Neuronal stem cell (in vitro differentiated cells): ENCODE data around the gene SLC6A18.

Source experiments
- DNase-seq: peaks from one replicate; pipeline ENCODE4 v3.0.0-alpha.2; 2013; ENCODE audit warnings: low spot score
- H2AFZ ChIP-seq: one replicate; pipeline ENCODE4 v1.6.1; 2013; ENCODE audit warnings: mild to moderate bottlenecking, low read length, inconsistent platforms
- H2AK5ac ChIP-seq: 2 replicates; pipeline ENCODE4 v1.6.1; 2013; ENCODE audit warnings: low read depth, mild to moderate bottlenecking, inconsistent platforms, low read length, moderate library complexity, mixed read lengths
- H2BK120ac ChIP-seq: 2 replicates; pipeline ENCODE4 v1.6.1; 2013; ENCODE audit warnings: low read depth, mild to moderate bottlenecking, inconsistent platforms, low read length, moderate library complexity, mixed read lengths
- H2BK12ac ChIP-seq: one replicate; pipeline ENCODE4 v1.6.1; 2013; ENCODE audit warnings: low read length, inconsistent platforms
- H2BK15ac ChIP-seq: 2 replicates; pipeline ENCODE4 v1.6.1; 2013; ENCODE audit warnings: mild to moderate bottlenecking, low read length, inconsistent platforms, mixed read lengths
- H2BK5ac ChIP-seq: one replicate; pipeline ENCODE4 v1.6.1; 2013; ENCODE audit warnings: inconsistent platforms, mild to moderate bottlenecking, low read length, moderate library complexity
- H3K14ac ChIP-seq: one replicate; pipeline ENCODE4 v1.6.1; 2013; ENCODE audit warnings: low read length, inconsistent platforms
- H3K18ac ChIP-seq: 2 replicates; pipeline ENCODE4 v1.6.1; 2013; ENCODE audit warnings: low read length, inconsistent platforms
- H3K23ac ChIP-seq: 2 replicates; pipeline ENCODE4 v1.6.1; 2013; ENCODE audit warnings: low read depth, mild to moderate bottlenecking, mixed read lengths, low read length, inconsistent platforms; ENCODE audit not compliant: poor library complexity
- H3K27ac ChIP-seq: replicated peaks from 3 replicates; pipeline ENCODE4 v1.5.1; 2013; ENCODE audit warnings: low read length, inconsistent platforms
- H3K27me3 ChIP-seq, 3 experiments: 2 replicates each; pipeline ENCODE4 v1.6.1; 2013; ENCODE audit warnings: low read length in 3 of 3, mild to moderate bottlenecking in 2 of 3, inconsistent platforms in 1 of 3, low read depth in 1 of 3, mixed read lengths in 1 of 3, moderate library complexity in 1 of 3; ENCODE audit not compliant: control insufficient read depth in 3 of 3, insufficient read depth in 3 of 3
- H3K36me3 ChIP-seq, 2 donors: replicated peaks in 1 of 2; 2 replicates each; pipeline ENCODE4 v1.6.1; 2013; ENCODE audit warnings: low read length in 2 of 2; ENCODE audit not compliant: control insufficient read depth in 2 of 2, insufficient read depth in 2 of 2
- H3K4ac ChIP-seq: 2 replicates; pipeline ENCODE4 v1.6.1; 2013; ENCODE audit warnings: inconsistent platforms, mild to moderate bottlenecking, low read length, moderate library complexity
- H3K4me1 ChIP-seq, 2 donors: 1 replicate in 1 of 2; 2 replicates in 1 of 2; pipeline ENCODE4 v1.6.1; 2013; ENCODE audit warnings: low read length in 2 of 2, low read depth in 1 of 2; ENCODE audit not compliant: control insufficient read depth in 2 of 2, insufficient read depth in 1 of 2
- H3K4me2 ChIP-seq: one replicate; pipeline ENCODE4 v1.6.1; 2013; ENCODE audit warnings: mild to moderate bottlenecking, low read length, inconsistent platforms; ENCODE audit not compliant: insufficient read depth, poor library complexity, severe bottlenecking
- H3K4me3 ChIP-seq, 2 donors: 2 replicates each; pipeline ENCODE4 v1.5.1; 2013; ENCODE audit warnings: low read length in 2 of 2, mild to moderate bottlenecking in 2 of 2, inconsistent platforms in 1 of 2, moderate library complexity in 1 of 2
- H3K79me1 ChIP-seq: one replicate; pipeline ENCODE4 v1.6.1; 2013; ENCODE audit warnings: low read depth, mild to moderate bottlenecking, inconsistent platforms, low read length, moderate library complexity
- H3K9ac ChIP-seq: one replicate; pipeline ENCODE4 v1.6.1; 2013; ENCODE audit warnings: mild to moderate bottlenecking, low read depth, low read length, inconsistent platforms; ENCODE audit not compliant: poor library complexity
- H3K9me3 ChIP-seq, 2 donors: replicated peaks in 1 of 2; 2 replicates each; pipeline versions ENCODE3 to v1.6.1; 2013; ENCODE audit warnings: low read length in 2 of 2, mild to moderate bottlenecking in 2 of 2, inconsistent platforms in 1 of 2, low read depth in 1 of 2, mixed read lengths in 1 of 2, moderate library complexity in 1 of 2; ENCODE audit not compliant: control insufficient read depth in 2 of 2, insufficient read depth in 1 of 2
- H4K8ac ChIP-seq: one replicate; pipeline ENCODE4 v1.6.1; 2013; ENCODE audit warnings: low read depth, mild to moderate bottlenecking, inconsistent platforms, low read length, moderate library complexity
- H4K91ac ChIP-seq: one replicate; pipeline ENCODE4 v1.6.1; 2013; ENCODE audit warnings: low read length, low read depth, mild to moderate bottlenecking, inconsistent platforms; ENCODE audit not compliant: poor library complexity
- WGBS, 2 donors: extraction: QIAGEN DNeasy Blood & Tissue Kit; methylation state at CpG; one replicate each; pipeline ENCODE4 v1.1.7; 2013; ENCODE audit warnings: missing lambda C conversion rate in 2 of 2, mixed read lengths in 1 of 2; ENCODE audit not compliant: insufficient read length in 2 of 2, insufficient replicate concordance in 1 of 2; ENCODE audit errors: extremely low coverage in 2 of 2; 5-methylcytosine and 5-hydroxymethylcytosine counted together

Gene SLC6A18

GRCh38 chr5:1190278-1190677 is 34.9 kb upstream of the SLC6A18 start:
- Histone ChIP-seq H3K4me2 (no peak overlapping the region), H4K91ac (no peak overlapping the region), H2BK5ac (no peak overlapping the region), H3K36me3 (no peaks in the 10 kb centered on the region), H3K18ac (no peak overlapping the region), H3K79me1 (no peaks in the 10 kb centered on the region), H3K23ac (no peak overlapping the region), H2AFZ (no peak overlapping the region), H3K14ac (no peak overlapping the region), H2BK15ac (no peak overlapping the region), H4K8ac (no peak overlapping the region), H3K9me3 (peaks cover 0 to under 1% of the 10 kb centered on the region in 2 donors), H3K9ac (no peak overlapping the region), H2BK120ac (no peak overlapping the region), H3K27me3 (peaks cover 0 to 14% (median 5%) of the 10 kb centered on the region in 3 experiments), H3K4me3 (no peak overlapping the region), H2AK5ac (no peak overlapping the region), H2BK12ac (no peak overlapping the region), H3K4me1 (peaks cover 4 to 11% of the 10 kb centered on the region in 2 donors), H3K4ac (no peak overlapping the region), H3K27ac (no peak overlapping the region)
- no peak for DNase-seq
- WGBS, 2 donors, result no CpG with 5 or more reads among the region's 12 CpGs

DNA sequence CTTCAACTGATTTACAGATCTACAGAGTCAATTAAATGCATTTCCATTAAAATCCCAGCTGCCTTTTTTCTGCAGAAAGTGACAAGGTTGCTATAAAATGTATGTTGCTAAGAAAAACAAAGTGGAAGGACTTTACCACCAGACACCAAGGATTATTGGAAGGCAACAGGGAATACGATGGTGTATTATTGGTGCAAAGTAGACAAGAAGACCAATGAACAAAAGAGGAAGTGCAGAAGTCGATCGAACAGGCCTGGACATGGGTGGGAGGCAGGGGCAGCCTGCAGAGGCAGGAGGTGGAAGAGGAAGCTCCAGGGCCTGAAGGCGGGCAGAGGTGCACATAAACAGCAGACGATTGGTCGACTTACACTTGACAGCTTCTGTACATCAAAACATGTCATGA is 34.3 kb upstream of the SLC6A18 start:
- Histone ChIP-seq H3K4me2 (no peak overlapping the region), H2BK12ac (no peak overlapping the region), H2BK15ac (no peak overlapping the region), H3K36me3 (no peaks in the 10 kb centered on the region), H3K4me1 (peaks cover 3 to 9% of the 10 kb centered on the region in 2 donors), H2BK120ac (no peak overlapping the region), H3K4ac (no peak overlapping the region), H2AK5ac (no peak overlapping the region), H2AFZ (peak overlapping the region; percentile 2), H3K18ac (no peak overlapping the region), H2BK5ac (no peak overlapping the region), H4K8ac (no peak overlapping the region), H3K23ac (no peak overlapping the region), H4K91ac (no peak overlapping the region), H3K14ac (no peak overlapping the region), H3K9me3 (no peaks in the 10 kb centered on the region), H3K9ac (no peak overlapping the region), H3K27ac (no peak overlapping the region), H3K27me3 (peaks cover 0 to 12% (median 5%) of the 10 kb centered on the region in 3 experiments), H3K79me1 (no peaks in the 10 kb centered on the region), H3K4me3 (no peak overlapping the region)
- no CpG with 5 or more reads among the region's 6 CpGs for WGBS, 2 donors
- no peak for DNase-seq

- H3K4ac ChIP-seq, result no peak overlapping the region
- H3K27ac ChIP-seq, result no peak overlapping the region
These were observed 32.1 kb upstream of the SLC6A18 start for GRCh38 chr5:1192971-1193590.

DNA sequence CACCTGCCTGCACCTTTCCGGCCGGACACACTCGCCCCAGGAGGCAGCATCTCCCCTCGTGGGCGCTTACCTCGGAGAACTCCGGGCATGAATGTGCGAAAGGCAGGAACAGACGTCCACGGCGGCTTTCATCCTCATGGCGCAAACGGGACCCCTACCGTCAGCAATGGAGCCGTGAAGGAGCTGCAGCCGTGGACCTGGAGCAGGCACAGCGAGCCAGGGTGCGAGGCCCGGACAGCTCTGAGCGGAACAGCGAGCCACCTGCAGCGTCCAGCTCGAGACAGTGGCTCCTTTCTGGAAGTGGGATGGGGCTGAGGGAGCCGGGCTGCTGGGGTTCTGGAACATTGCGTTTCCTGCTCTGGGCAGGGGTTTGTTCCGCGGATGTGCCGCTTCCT is 31.6 kb upstream of the SLC6A18 start:
- H2AK5ac ChIP-seq, result peak overlapping the region; percentile 14
- no CpG with 5 or more reads among the region's 28 CpGs for WGBS, 2 donors

More at GRCh38 chr5:1192971-1193590, 32.1 kb upstream of the SLC6A18 start:
- no peak for DNase-seq
- no peaks in the 10 kb centered on the region for H3K36me3 ChIP-seq
- H3K4me3 ChIP-seq, result peak overlapping the region in 1 of 2 donors; percentile 64
- no peaks in the 10 kb centered on the region for H3K9me3 ChIP-seq
- H3K4me1 ChIP-seq, result peaks cover 0 to 2% of the 10 kb centered on the region in 2 donors
- peak overlapping the region; percentile 14 for H2AK5ac ChIP-seq
- H2BK5ac ChIP-seq, result no peak overlapping the region
- H3K9ac ChIP-seq, result peak overlapping the region; percentile 76
- H2BK120ac ChIP-seq, result no peak overlapping the region
- H3K4me2 ChIP-seq, result no peak overlapping the region
- H3K18ac ChIP-seq, result no peak overlapping the region
- H4K91ac ChIP-seq, result no peak overlapping the region
- peak overlapping the region; percentile 73 for H2BK12ac ChIP-seq
- no peaks in the 10 kb centered on the region for H3K79me1 ChIP-seq
- H2BK15ac ChIP-seq, result no peak overlapping the region
- H3K23ac ChIP-seq, result peak overlapping the region; percentile 68
- no peak overlapping the region for H2AFZ ChIP-seq
- WGBS, 2 donors, result no CpG with 5 or more reads among the region's 18 CpGs
- no peak overlapping the region for H4K8ac ChIP-seq
- peaks cover 0 to 9% (median 5%) of the 10 kb centered on the region in 3 experiments for H3K27me3 ChIP-seq
- no peak overlapping the region for H3K14ac ChIP-seq

More for the DNA sequence above, 31.6 kb upstream of the SLC6A18 start:
- H3K9ac ChIP-seq, result no peak overlapping the region
- peaks cover 0 to 2% of the 10 kb centered on the region in 2 donors for H3K4me1 ChIP-seq
- DNase-seq, result no peak
- H3K9me3 ChIP-seq, result no peaks in the 10 kb centered on the region
- no peak overlapping the region for H3K4ac ChIP-seq
- no peak overlapping the region for H3K14ac ChIP-seq
- no peak overlapping the region for H3K27ac ChIP-seq
- H3K23ac ChIP-seq, result peak overlapping the region; percentile 68
- no peaks in the 10 kb centered on the region for H3K36me3 ChIP-seq
- peak overlapping the region; percentile 46 for H3K18ac ChIP-seq
- H4K91ac ChIP-seq, result no peak overlapping the region
- no peak overlapping the region for H2AFZ ChIP-seq
- H3K4me2 ChIP-seq, result no peak overlapping the region
- H3K79me1 ChIP-seq, result no peaks in the 10 kb centered on the region
- H3K27me3 ChIP-seq, result peaks cover 0 to 9% (median 5%) of the 10 kb centered on the region in 3 experiments
- H4K8ac ChIP-seq, result no peak overlapping the region
- H3K4me3 ChIP-seq, result no peak overlapping the region
- H2BK120ac ChIP-seq, result peak overlapping the region; percentile 36
- H2BK12ac ChIP-seq, result no peak overlapping the region
- no peak overlapping the region for H2BK5ac ChIP-seq
- H2BK15ac ChIP-seq, result peak overlapping the region; percentile 39
